Activated T-helper 2 cell treated with anti-CD3 and anti-CD28 coated beads, Interferon-gamma antibody, Interleukin-2, Interleukin-4, amounts not matched to agents 10 μg/mL and 5 μg/mL and 100 μg/mL, durations not matched to agents 14 hours and 24 hours and 36 hours (primary cell): ENCODE data around the gene DDA1. TPM values are rescaled to one million over a fixed set of nuclear protein-coding genes. Genes with fewer than 3 reads are reported as not detected.
A peak's percentile ranks its signal among the peaks of the same experiment; 100 is the strongest.

ENCODE experiments used
- DNase-seq: peaks from one replicate; pipeline ENCODE4 v3.0.0; 2021; ENCODE audit warnings: low spot score
- H3K27ac Mint-ChIP-seq: one replicate; pipeline ENCODE4 v1.8.0; 2021; ENCODE audit warnings: mixed read lengths
- H3K27me3 Mint-ChIP-seq: one replicate; pipeline ENCODE4 v1.8.0; 2021; ENCODE audit warnings: low read depth, mixed read lengths
- H3K36me3 Mint-ChIP-seq: one replicate; pipeline ENCODE4 v1.8.0; 2021; ENCODE audit warnings: low read depth, mixed read lengths
- H3K4me1 Mint-ChIP-seq: one replicate; pipeline ENCODE4 v1.8.0; 2021; ENCODE audit warnings: low read depth, mixed read lengths
- H3K4me3 Mint-ChIP-seq: one replicate; pipeline ENCODE4 v1.8.0; 2021; ENCODE audit warnings: low read depth, mild to moderate bottlenecking, moderate library complexity, mixed read lengths
- H3K9me3 Mint-ChIP-seq: one replicate; pipeline ENCODE4 v1.8.0; 2021; ENCODE audit warnings: mixed read lengths
- intact Hi-C: fragments of 100-400 bp; cut with micrococcal nuclease; formaldehyde crosslinking; loops from one replicate; pipeline ENCODE4 v1.15.1; 2023
- total RNA-seq: library from RNA; stranded (reverse); gene quantifications from 2 replicates; pipeline ENCODE4 v1.2.3, GENCODE V29; 2022

The DDA1 gene
- total RNA-seq, 1 donor from 2014 or later = 37.1 TPM

- no peaks in the 10 kb centered on the region for H3K27me3 Mint-ChIP-seq
- peaks cover 11% of the 10 kb centered on the region for H3K36me3 Mint-ChIP-seq
- H3K4me3 Mint-ChIP-seq = peak overlapping the region; percentile 87
- no peak for DNase-seq
- H3K9me3 Mint-ChIP-seq = no peaks in the 10 kb centered on the region
- intact Hi-C loops = loop anchor here (5.0 kb wide), 2 partner anchors 79 to 101 kb away; partner anchors contain the start of genes BST2 and OCEL1
- peak overlapping the region; percentile 85 for H3K27ac Mint-ChIP-seq
- H3K4me1 Mint-ChIP-seq = peaks cover 38% of the 10 kb centered on the region
Observed at GRCh38 chr19:17306285-17306714, 3.1 kb upstream of the DDA1 start.

GRCh38 chr19:17307876-17308377, 1.4 kb upstream of the DDA1 start:
- no peaks in the 10 kb centered on the region for H3K27me3 Mint-ChIP-seq
- H3K4me3 Mint-ChIP-seq = peak overlapping the region; percentile 31
- peaks cover 12% of the 10 kb centered on the region for H3K36me3 Mint-ChIP-seq
- no peak for DNase-seq
- H3K27ac Mint-ChIP-seq = no peak overlapping the region
- no peaks in the 10 kb centered on the region for H3K9me3 Mint-ChIP-seq
- H3K4me1 Mint-ChIP-seq = peaks cover 36% of the 10 kb centered on the region
- intact Hi-C loops = loop anchor here (5.0 kb wide), 2 partner anchors 81 to 99 kb away; partner anchors contain the start of genes BST2 and OCEL1

GRCh38 chr19:17309965-17310461, 650 bp downstream of the DDA1 start:
- H3K9me3 Mint-ChIP-seq = no peaks in the 10 kb centered on the region
- peak overlapping the region; percentile 95 for H3K27ac Mint-ChIP-seq
- H3K27me3 Mint-ChIP-seq = no peaks in the 10 kb centered on the region
- peak overlapping the region; percentile 98 for H3K4me3 Mint-ChIP-seq
- H3K4me1 Mint-ChIP-seq = peaks cover 26% of the 10 kb centered on the region
- no peak for DNase-seq
- intact Hi-C loops = loop anchor here (1.0 to 5.0 kb wide), 4 partner anchors 18 to 97 kb away; partner anchors contain the start of genes BST2, GTPBP3 and OCEL1
- peaks cover 20% of the 10 kb centered on the region for H3K36me3 Mint-ChIP-seq

- Mint-ChIP-seq H3K9me3 (no peaks in the 10 kb centered on the region), H3K36me3 (peaks cover 30% of the 10 kb centered on the region), H3K4me3 (peak overlapping the region; percentile 66), H3K27ac (peak overlapping the region; percentile 59), H3K4me1 (peaks cover 24% of the 10 kb centered on the region), H3K27me3 (no peaks in the 10 kb centered on the region)
- DNase-seq = no peak
- intact Hi-C loops = no loop called here
Observed at GRCh38 chr19:17311455-17312188, 2.3 kb downstream of the DDA1 start.

GRCh38 chr19:17312189-17313113, 3.1 kb downstream of the DDA1 start:
- H3K36me3 Mint-ChIP-seq = peaks cover 35% of the 10 kb centered on the region
- H3K27me3 Mint-ChIP-seq = no peaks in the 10 kb centered on the region
- no peaks in the 10 kb centered on the region for H3K9me3 Mint-ChIP-seq
- peaks cover 23% of the 10 kb centered on the region for H3K4me1 Mint-ChIP-seq
- intact Hi-C loops = no loop called here
- H3K4me3 Mint-ChIP-seq = no peak overlapping the region
- no peak overlapping the region for H3K27ac Mint-ChIP-seq
- no peak for DNase-seq

GRCh38 chr19:17314007-17314593, 4.7 kb downstream of the DDA1 start:
- peaks cover 16% of the 10 kb centered on the region for H3K4me1 Mint-ChIP-seq
- DNase-seq = no peak
- no peak overlapping the region for H3K4me3 Mint-ChIP-seq
- peaks cover 36% of the 10 kb centered on the region for H3K36me3 Mint-ChIP-seq
- no peak overlapping the region for H3K27ac Mint-ChIP-seq
- H3K9me3 Mint-ChIP-seq = no peaks in the 10 kb centered on the region
- no peaks in the 10 kb centered on the region for H3K27me3 Mint-ChIP-seq
- intact Hi-C loops = no loop called here

- H3K27ac Mint-ChIP-seq = no peak overlapping the region
- H3K4me1 Mint-ChIP-seq = peaks cover 3% of the 10 kb centered on the region
- peaks cover 43% of the 10 kb centered on the region for H3K36me3 Mint-ChIP-seq
- intact Hi-C loops = no loop called here
- H3K9me3 Mint-ChIP-seq = no peaks in the 10 kb centered on the region
- no peaks in the 10 kb centered on the region for H3K27me3 Mint-ChIP-seq
- no peak overlapping the region for H3K4me3 Mint-ChIP-seq
- no peak for DNase-seq
Observed at GRCh38 chr19:17318966-17319365, 9.6 kb downstream of the DDA1 start.

- Mint-ChIP-seq H3K27me3 (no peaks in the 10 kb centered on the region), H3K36me3 (peaks cover 38% of the 10 kb centered on the region), H3K9me3 (no peaks in the 10 kb centered on the region), H3K4me1 (peaks cover 3% of the 10 kb centered on the region), H3K27ac (no peak overlapping the region), H3K4me3 (no peak overlapping the region)
- intact Hi-C loops = no loop called here
- no peak for DNase-seq
Observed at GRCh38 chr19:17319473-17320238, 10.3 kb downstream of the DDA1 start.

- Mint-ChIP-seq H3K4me3 (no peak overlapping the region), H3K9me3 (no peaks in the 10 kb centered on the region)
Observed at GRCh38 chr19:17320435-17320834, 11.1 kb downstream of the DDA1 start.

GRCh38 chr19:17321655-17322489, 12.5 kb downstream of the DDA1 start:
- Mint-ChIP-seq H3K36me3 (peaks cover 26% of the 10 kb centered on the region), H3K9me3 (no peaks in the 10 kb centered on the region), H3K4me3 (no peak overlapping the region), H3K4me1 (no peaks in the 10 kb centered on the region), H3K27ac (no peak overlapping the region), H3K27me3 (no peaks in the 10 kb centered on the region)
- intact Hi-C loops = no loop called here
- DNase-seq = no peak

More at GRCh38 chr19:17320435-17320834, 11.1 kb downstream of the DDA1 start:
- Mint-ChIP-seq H3K4me1 (peaks cover 3% of the 10 kb centered on the region), H3K36me3 (peaks cover 37% of the 10 kb centered on the region), H3K27ac (no peak overlapping the region), H3K27me3 (no peaks in the 10 kb centered on the region)
- intact Hi-C loops = no loop called here
- DNase-seq = no peak

GRCh38 chr19:17322854-17323253, 13.5 kb downstream of the DDA1 start:
- no peaks in the 10 kb centered on the region for H3K27me3 Mint-ChIP-seq

More at GRCh38 chr19:17322854-17323253, 13.5 kb downstream of the DDA1 start:
- Mint-ChIP-seq H3K9me3 (no peaks in the 10 kb centered on the region), H3K4me1 (no peaks in the 10 kb centered on the region), H3K27ac (no peak overlapping the region), H3K4me3 (no peak overlapping the region), H3K36me3 (peaks cover 22% of the 10 kb centered on the region)
- DNase-seq = no peak
- intact Hi-C loops = no loop called here
